CD4-positive, alpha-beta T cell treated with Interleukin-2 at 100 ng/mL for 4 hours (primary cell): ENCODE results near the gene EHMT1.

Experiments used
- DNase-seq: peaks from one replicate; pipeline ENCODE4 v3.0.0-alpha.2; 2020; ENCODE audit warnings: low spot score

The EHMT1 gene

DNA sequence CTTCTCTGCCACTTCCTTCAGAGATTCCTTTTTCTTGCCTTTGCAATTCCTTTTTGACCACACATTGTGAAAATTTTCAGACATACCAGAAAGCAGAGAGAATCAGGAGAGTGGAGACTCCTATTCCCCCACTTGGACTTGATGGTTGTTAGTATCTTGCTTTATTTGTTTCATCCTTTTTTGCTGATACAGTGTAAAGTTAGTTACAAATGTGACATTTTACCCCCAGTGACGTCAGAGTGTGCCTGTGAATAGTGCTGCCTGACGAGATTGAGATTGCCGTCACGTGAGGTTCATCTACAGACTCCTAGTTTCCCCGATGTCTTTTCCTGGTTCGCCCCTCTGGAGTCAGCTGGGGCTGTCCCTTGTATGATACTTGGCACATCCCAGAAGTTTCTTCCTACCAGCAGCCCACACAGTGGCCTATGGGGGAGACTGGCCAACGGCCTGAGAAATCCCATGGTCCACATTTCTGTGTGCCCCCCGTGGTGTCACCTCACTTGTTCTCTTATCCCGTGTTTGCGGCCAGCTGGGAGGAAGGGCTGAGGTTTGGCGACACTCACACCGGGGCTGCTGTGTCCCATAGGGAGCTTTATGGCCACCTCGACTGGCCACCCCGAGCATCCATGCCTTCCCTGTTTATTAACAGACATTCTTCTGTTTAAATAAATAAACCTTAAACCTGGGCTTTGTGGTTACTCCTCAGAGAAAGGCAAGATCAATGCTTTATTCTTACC, 210.6 kb downstream of the EHMT1 start:
- no peak for DNase-seq

DNA sequence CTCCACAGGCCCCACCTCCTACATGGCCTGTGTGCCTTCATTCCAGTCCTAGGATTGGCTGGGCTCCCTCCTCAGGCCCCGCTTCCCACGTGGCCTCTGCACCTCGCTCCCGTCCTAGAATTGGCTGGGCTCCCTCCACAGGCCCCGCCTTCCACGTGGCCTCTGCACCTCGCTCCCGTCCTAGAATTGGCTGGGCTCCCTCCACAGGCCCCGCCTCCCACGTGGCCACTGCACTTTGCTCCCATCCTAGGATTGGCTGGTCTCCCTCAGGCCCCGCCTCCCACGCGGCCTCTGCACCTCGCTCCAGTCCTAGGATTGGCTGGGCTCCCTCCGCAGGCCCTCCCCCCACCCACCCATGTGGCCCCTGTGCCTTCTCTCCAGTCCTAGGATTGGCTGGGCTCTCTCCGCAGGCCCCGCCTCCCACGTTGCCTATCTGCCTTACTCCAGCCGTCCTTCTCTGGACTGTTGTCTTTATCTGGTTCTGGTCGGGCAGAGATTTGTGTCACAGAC, 213.4 kb downstream of the EHMT1 start:
- DNase-seq = no peak

- DNase-seq = no peak
Measured at GRCh38 chr9:137832830-137833590, 214.2 kb downstream of the EHMT1 start.

GRCh38 chr9:137833721-137834613, 215.2 kb downstream of the EHMT1 start:
- DNase-seq = no peak

DNA sequence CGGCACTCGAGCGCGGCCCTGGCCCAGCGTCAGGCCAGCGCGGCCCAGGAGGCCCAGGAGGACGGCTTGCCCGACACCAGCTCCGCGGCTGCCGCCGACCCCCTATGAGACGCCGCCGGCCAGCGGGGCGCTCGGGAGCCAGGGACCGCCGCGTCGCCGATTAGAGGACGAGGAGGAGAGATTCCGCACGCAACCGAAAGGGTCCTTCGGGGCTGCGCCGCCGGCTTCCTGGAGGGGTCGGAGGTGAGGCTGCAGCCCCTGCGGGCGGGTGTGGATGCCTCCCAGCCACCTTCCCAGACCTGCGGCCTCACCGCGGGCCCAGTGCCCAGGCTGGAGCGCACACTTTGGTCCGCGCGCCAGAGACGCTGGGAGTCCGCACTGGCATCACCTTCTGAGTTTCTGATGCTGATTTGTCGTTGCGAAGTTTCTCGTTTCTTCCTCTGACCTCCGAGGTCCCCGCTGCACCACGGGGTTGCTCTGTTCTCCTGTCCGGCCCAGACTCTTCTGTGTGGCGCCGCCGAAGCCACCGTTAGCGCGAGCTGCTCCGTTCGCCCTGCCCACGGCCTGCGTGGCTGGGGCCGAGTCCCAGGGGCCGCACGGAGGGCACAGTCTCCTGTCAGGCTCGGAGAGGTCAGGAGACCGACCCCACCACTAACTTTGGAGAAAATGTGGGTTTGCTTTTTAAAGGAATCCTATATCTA, 216.2 kb downstream of the EHMT1 start:
- DNase-seq = no peak

DNA sequence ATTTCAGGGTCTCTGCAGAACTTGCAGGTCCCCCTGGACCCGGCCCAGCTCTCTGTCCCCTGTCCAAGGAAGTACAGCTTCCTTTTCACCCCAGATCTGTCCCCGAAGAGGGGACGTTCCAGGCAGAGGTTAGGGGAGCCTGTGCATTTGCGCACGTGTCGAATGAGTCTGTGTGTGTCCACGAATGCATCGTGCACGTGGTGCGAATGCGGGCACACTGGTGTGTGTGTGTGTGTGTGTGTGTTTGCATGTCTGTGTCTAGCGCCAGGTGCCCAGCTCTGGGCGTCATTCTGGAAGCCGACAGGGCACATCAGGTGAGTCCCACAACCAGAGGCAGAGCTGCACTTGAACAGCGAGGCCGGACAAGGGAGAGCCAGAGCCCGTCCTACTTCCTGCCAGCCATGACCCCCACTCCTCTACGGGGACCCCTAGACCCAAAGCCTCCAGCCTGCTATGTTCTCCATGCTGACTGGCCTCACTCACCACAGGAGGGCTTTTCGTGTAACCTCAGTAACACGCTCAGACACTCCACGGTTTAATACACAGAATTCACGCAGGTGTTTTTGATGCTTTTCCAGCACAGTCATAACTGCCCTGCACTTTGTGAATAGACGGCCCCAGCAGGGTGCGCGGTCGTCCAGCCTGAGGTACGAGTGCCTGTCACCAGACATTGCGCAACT, 217.5 kb downstream of the EHMT1 start:
- no peak for DNase-seq

GRCh38 chr9:137836831-137837241, 218.0 kb downstream of the EHMT1 start:
- DNase-seq = no peak

GRCh38 chr9:137837345-137838278, 218.8 kb downstream of the EHMT1 start:
- no peak for DNase-seq

DNA sequence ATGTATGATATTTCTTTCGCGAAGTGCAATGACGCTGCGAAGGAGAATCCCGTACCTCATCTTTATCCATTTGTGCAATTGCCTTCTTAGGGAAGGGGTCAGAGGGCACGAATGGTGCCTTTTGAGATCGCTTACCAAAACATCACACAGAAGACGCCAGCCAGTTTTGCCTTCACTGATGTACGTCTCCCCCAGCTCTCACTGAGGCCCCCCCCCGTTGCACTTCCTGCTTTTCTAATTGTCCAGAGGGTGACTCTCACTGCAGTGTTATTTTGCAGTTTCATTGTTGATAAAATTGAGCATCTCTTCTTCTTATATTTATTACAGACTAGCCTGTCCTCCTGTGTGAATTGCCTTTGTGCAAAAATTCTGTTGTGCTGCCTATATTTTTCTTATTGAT, 219.8 kb downstream of the EHMT1 start:
- no peak for DNase-seq

GRCh38 chr9:137843355-137843754, 224.6 kb downstream of the EHMT1 start:
- no peak for DNase-seq

DNA sequence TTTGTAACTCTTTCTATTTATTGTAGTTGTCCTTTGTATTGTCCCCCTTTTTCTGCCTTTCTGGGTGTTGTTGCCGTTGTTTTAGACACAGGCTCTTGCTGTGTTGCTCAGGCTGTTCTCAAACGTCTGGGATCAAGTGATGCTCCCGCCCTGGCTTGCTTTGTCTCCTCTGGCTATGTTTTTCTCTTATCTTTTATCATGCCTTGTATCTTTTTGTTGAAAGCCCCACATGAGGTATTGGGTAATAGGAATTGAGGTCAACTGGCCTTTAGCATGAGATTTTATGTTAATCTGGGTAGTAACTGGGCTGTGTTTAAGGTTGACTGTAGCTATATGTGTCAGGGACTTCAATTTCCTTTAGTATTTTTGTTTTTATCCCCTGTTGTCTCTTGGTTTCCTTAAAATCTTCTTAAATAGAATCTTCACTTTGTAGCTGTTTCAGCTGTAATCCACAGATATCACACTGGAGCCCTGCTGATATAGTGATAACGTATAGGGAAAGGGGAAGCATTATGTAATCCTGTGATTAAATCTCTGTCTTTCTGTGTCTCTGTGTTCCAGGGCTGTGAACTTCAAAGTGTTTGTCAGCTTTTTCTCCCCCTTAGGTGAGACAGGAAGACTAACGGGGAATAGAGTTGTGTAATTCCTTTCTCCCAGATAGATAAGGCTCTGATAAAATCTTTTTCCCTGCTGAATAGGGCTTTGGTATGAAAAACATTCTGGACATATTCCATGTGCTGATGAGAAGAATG, 232.9 kb downstream of the EHMT1 start:
- DNase-seq = no peak

- no peak for DNase-seq
Measured at GRCh38 chr9:137853392-137853995, 234.7 kb downstream of the EHMT1 start.

DNA sequence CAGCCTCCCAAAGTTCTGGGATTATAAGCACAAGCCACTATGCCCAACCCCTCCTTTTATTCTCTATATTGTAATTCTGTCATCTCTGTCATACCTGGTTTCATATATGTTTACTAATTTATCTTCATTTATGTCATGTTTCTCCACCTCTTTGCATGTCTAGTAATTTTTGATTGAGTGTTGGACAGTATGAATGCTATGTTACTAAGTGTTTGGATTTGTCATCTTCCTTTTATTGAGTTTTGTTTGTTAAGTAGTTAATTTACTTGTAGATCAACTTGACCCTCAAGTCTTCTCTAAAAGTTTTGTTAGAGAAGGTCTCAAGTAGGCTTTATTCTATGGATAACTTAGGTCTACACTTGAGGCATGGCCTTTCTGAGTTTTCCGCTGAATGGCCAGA, 241.6 kb downstream of the EHMT1 start:
- DNase-seq = no peak

DNA sequence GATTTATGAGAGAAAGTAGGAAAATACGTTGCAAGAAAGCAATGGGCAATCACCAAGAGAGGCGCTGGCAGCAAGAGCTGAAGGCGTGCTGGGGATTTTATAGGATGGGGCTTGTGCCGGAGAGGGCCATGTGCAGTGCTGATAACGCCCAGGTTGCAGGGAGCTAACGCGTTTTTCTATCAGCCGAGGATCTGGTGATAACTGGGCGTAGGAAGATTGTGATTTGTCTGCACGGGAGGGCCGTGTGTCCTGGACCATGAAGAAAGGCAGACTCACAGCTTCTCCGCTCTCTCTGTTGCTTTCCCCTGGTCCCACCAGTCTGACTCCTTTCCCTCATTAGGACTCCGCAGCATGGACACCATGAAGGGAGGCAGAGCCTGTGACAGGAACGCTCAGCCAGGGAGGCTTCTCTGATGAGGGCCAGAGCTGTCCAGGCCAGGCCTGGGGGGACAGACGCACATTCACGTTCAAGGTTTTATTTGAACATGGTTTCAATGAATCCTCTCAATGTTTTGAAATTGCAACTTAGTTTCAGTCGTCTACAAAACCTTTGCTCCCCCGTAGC, 246.9 kb downstream of the EHMT1 start:
- DNase-seq = no peak

GRCh38 chr9:137866226-137867141, 247.7 kb downstream of the EHMT1 start:
- DNase-seq = no peak

- DNase-seq = no peak
Measured at GRCh38 chr9:137870432-137870831, 251.6 kb downstream of the EHMT1 start.

- no peak for DNase-seq
Measured at GRCh38 chr9:137872296-137872695, 253.5 kb downstream of the EHMT1 start.
